Ascending aorta (tissue), 2 donors: Measurements from ENCODE around the gene RHOB. TPM values are rescaled to one million over a fixed set of nuclear protein-coding genes. Genes with fewer than 3 reads are reported as not detected.

Experiments used
- DNase-seq, 2 donors: peaks; one replicate each; pipeline ENCODE4 v3.0.0-alpha.2; 2019; ENCODE audit warnings: low spot score in 2 of 2
- H3K27ac ChIP-seq, 2 donors: fragments of 200-600 bp; sonication (generic); one replicate each; pipeline ENCODE4 v1.5.1; 2016 to 2017; ENCODE audit warnings: mild to moderate bottlenecking in 1 of 2
- H3K27me3 ChIP-seq: fragments of 200-600 bp; sonication (generic); one replicate; pipeline ENCODE4 v1.5.1; 2017
- H3K36me3 ChIP-seq, 2 donors: fragments of 200-600 bp; sonication (generic); one replicate each; pipeline ENCODE4 v1.5.1; 2016
- H3K4me1 ChIP-seq, 2 donors: fragments of 200-600 bp; sonication (generic); one replicate each; pipeline ENCODE4 v1.5.1; 2016 to 2017; ENCODE audit warnings: mild to moderate bottlenecking in 1 of 2
- H3K4me3 ChIP-seq, 2 donors: fragments of 200-600 bp; sonication (generic); one replicate each; pipeline ENCODE4 v1.5.1; 2016 to 2017; ENCODE audit warnings: mild to moderate bottlenecking in 1 of 2
- H3K9me3 ChIP-seq, 2 donors: fragments of 200-600 bp; sonication (generic); one replicate each; pipeline ENCODE4 v1.5.1; 2016
- CTCF ChIP-seq, 3 experiments: fragments of 200-600 bp in 2 of 3; fragments of 450-650 bp in 1 of 3; sonication (generic) in 2 of 3; IDR thresholded peaks; one replicate each; pipeline ENCODE4 v1.5.1; 2016 to 2019; ENCODE audit warnings: antibody characterized with exemption in 3 of 3, mild to moderate bottlenecking in 1 of 3, moderate library complexity in 1 of 3
- intact Hi-C: fragments of 100-400 bp; cut with DNase I; formaldehyde crosslinking; loops from one replicate; pipeline ENCODE4 v1.15.1; 2023
- total RNA-seq: library from RNA; depleted of rRNA; stranded (reverse); fragments of >200 nt; gene quantifications from one replicate; pipeline ENCODE4 v1.1.0, GENCODE V29; 2016

The RHOB gene
- total RNA-seq, 1 donor from 2014 or later = 3,143 TPM

- intact Hi-C loops = loop anchor here (10.0 kb wide), 1 partner anchor 63 kb away; no protein-coding TSS in a partner anchor
- H3K4me3 ChIP-seq = peak overlapping the region in 1 of 2 donors; percentile 80
Measured at GRCh38 chr2:20451761-20452499, 5.1 kb downstream of the RHOB start.

GRCh38 chr2:20452551-20452950 is 5.7 kb downstream of the RHOB start:
- Histone ChIP-seq H3K4me3 (no peak overlapping the region), H3K4me1 (peaks cover 0 to 5% of the 10 kb centered on the region in 2 donors), H3K36me3 (peaks cover 20 to 27% of the 10 kb centered on the region in 2 donors), H3K27ac (peak overlapping the region; percentile 55 to 90), H3K27me3 (no peaks in the 10 kb centered on the region), H3K9me3 (no peaks in the 10 kb centered on the region)
- peak; percentile 14 to 23 (median 15) for TF ChIP-seq CTCF (IDR thresholded peaks at IDR 0.05)
- intact Hi-C loops = loop anchor here (10.0 kb wide), 1 partner anchor 62 kb away; no protein-coding TSS in a partner anchor
- peak in 1 of 2 donors; percentile 80 for DNase-seq

More at GRCh38 chr2:20451761-20452499, 5.1 kb downstream of the RHOB start:
- Histone ChIP-seq H3K4me1 (peaks cover 0 to 5% of the 10 kb centered on the region in 2 donors), H3K36me3 (peaks cover 25 to 32% of the 10 kb centered on the region in 2 donors), H3K27me3 (no peaks in the 10 kb centered on the region), H3K9me3 (no peaks in the 10 kb centered on the region), H3K27ac (peak overlapping the region; percentile 90 to 96)
- TF ChIP-seq CTCF (IDR thresholded peaks at IDR 0.05) = no peak
- DNase-seq = peak in 1 of 2 donors; percentile 69

GRCh38 chr2:20453087-20453486 is 6.2 kb downstream of the RHOB start:
- H3K27me3 ChIP-seq = no peaks in the 10 kb centered on the region
- H3K9me3 ChIP-seq = no peaks in the 10 kb centered on the region
- peaks cover 15 to 21% of the 10 kb centered on the region in 2 donors for H3K36me3 ChIP-seq
- H3K27ac ChIP-seq = peak overlapping the region; percentile 55 to 90
- DNase-seq = peak in 1 of 2 donors; percentile 59
- intact Hi-C loops = loop anchor here (10.0 kb wide), 1 partner anchor 62 kb away; no protein-coding TSS in a partner anchor
- no peak overlapping the region for H3K4me3 ChIP-seq
- no peak for TF ChIP-seq CTCF (IDR thresholded peaks at IDR 0.05)
- peaks cover 0 to 5% of the 10 kb centered on the region in 2 donors for H3K4me1 ChIP-seq

GRCh38 chr2:20454036-20454981 is 7.4 kb downstream of the RHOB start:
- H3K27ac ChIP-seq = peak overlapping the region in 1 of 2 donors; percentile 36
- no peak for TF ChIP-seq CTCF (IDR thresholded peaks at IDR 0.05)
- intact Hi-C loops = loop anchor here (10.0 kb wide), 1 partner anchor 60 kb away; no protein-coding TSS in a partner anchor
- peak in 1 of 2 donors; percentile 60 for DNase-seq
- H3K27me3 ChIP-seq = no peaks in the 10 kb centered on the region
- H3K4me1 ChIP-seq = peaks cover 0 to 5% of the 10 kb centered on the region in 2 donors
- peaks cover 3 to 9% of the 10 kb centered on the region in 2 donors for H3K36me3 ChIP-seq
- no peak overlapping the region for H3K4me3 ChIP-seq
- H3K9me3 ChIP-seq = no peaks in the 10 kb centered on the region

GRCh38 chr2:20455076-20455587 is 8.3 kb downstream of the RHOB start:
- Histone ChIP-seq H3K4me1 (peaks cover 0 to 5% of the 10 kb centered on the region in 2 donors), H3K4me3 (no peak overlapping the region), H3K9me3 (no peaks in the 10 kb centered on the region), H3K27ac (peak overlapping the region; percentile 60 to 76), H3K27me3 (no peaks in the 10 kb centered on the region), H3K36me3 (peaks cover 0 to 1% of the 10 kb centered on the region in 2 donors)
- TF ChIP-seq CTCF (IDR thresholded peaks at IDR 0.05) = no peak
- intact Hi-C loops = loop anchor here (5.0 to 10.0 kb wide), 2 partner anchors 60 to 122 kb away; no protein-coding TSS in a partner anchor
- peak in 1 of 2 donors; percentile 56 for DNase-seq
